ENCODE data around the gene ANKFN1.

Gene ANKFN1

GRCh38 chr17:56506349-56506748, 353.1 kb downstream of the ANKFN1 start:
- H3K9me3 ChIP-seq (replicated peaks; ENCODE audit: insufficient read depth, low read length): no peaks in the 10 kb centered on the region
- H3K4me2 ChIP-seq (ENCODE audit: low read depth, low read length): no peak overlapping the region
- no peak overlapping the region for H3K9ac ChIP-seq (ENCODE audit: low read length)
- H3K27ac ChIP-seq (ENCODE audit: low read length): no peak overlapping the region
- no peaks in the 10 kb centered on the region for H3K9me2 ChIP-seq (replicated peaks; ENCODE audit: insufficient read depth, low read length)
- peaks cover 7% of the 10 kb centered on the region for H3K4me1 ChIP-seq (ENCODE audit: low read length)
- no peak for TF ChIP-seq EZH2 (optimal IDR thresholded peaks at IDR 0.05; ENCODE audit: low read depth, low read length)
- no peak for TF ChIP-seq EZH2phosphoT487 (IDR thresholded peaks at IDR 0.05; ENCODE audit: low read length)
- no peak for TF ChIP-seq CTCF (IDR thresholded peaks at IDR 0.05; ENCODE audit: low read length)
- H2AFZ ChIP-seq (ENCODE audit: low read length): no peak overlapping the region
- no peak overlapping the region for H3K4me3 ChIP-seq (ENCODE audit: low read length)
- H3K36me3 ChIP-seq (replicated peaks; ENCODE audit: insufficient read depth, low read length): no peaks in the 10 kb centered on the region
- H3K27me3 ChIP-seq (replicated peaks; ENCODE audit: insufficient read depth, low read length): no peaks in the 10 kb centered on the region
- DNase-seq: no peak
- H3K79me2 ChIP-seq (ENCODE audit: low read length): no peaks in the 10 kb centered on the region
- H4K20me1 ChIP-seq (ENCODE audit: insufficient read depth, low read length): no peaks in the 10 kb centered on the region
- H3F3A ChIP-seq (ENCODE audit: insufficient read depth, low read length): no peaks in the 10 kb centered on the region

GRCh38 chr17:56510554-56511342, 357.5 kb downstream of the ANKFN1 start:
- Histone ChIP-seq H3K4me3 (ENCODE audit: low read length) (no peak overlapping the region), H3K9me3 (replicated peaks; ENCODE audit: insufficient read depth, low read length) (no peaks in the 10 kb centered on the region), H3K79me2 (ENCODE audit: low read length) (no peaks in the 10 kb centered on the region), H3K9ac (ENCODE audit: low read length) (no peak overlapping the region), H4K20me1 (ENCODE audit: insufficient read depth, low read length) (no peaks in the 10 kb centered on the region), H3K36me3 (replicated peaks; ENCODE audit: insufficient read depth, low read length) (no peaks in the 10 kb centered on the region), H2AFZ (ENCODE audit: low read length) (no peak overlapping the region), H3K4me1 (ENCODE audit: low read length) (peaks cover under 1% of the 10 kb centered on the region; the same call in 1 of the 2 replicates), H3K9me2 (replicated peaks; ENCODE audit: insufficient read depth, low read length) (no peaks in the 10 kb centered on the region), H3K4me2 (ENCODE audit: low read depth, low read length) (no peak overlapping the region), H3K27ac (ENCODE audit: low read length) (no peak overlapping the region), H3F3A (ENCODE audit: insufficient read depth, low read length) (no peaks in the 10 kb centered on the region), H3K27me3 (replicated peaks; ENCODE audit: insufficient read depth, low read length) (no peaks in the 10 kb centered on the region)
- no peak for DNase-seq
- no peak for TF ChIP-seq CTCF (IDR thresholded peaks at IDR 0.05; ENCODE audit: low read length)
- TF ChIP-seq EZH2 (optimal IDR thresholded peaks at IDR 0.05; ENCODE audit: low read depth, low read length): no peak
- no peak for TF ChIP-seq EZH2phosphoT487 (IDR thresholded peaks at IDR 0.05; ENCODE audit: low read length)

- no peak for TF ChIP-seq EZH2 (optimal IDR thresholded peaks at IDR 0.05; ENCODE audit: low read depth, low read length)
- no peak for TF ChIP-seq EZH2phosphoT487 (IDR thresholded peaks at IDR 0.05; ENCODE audit: low read length)
- no peak for TF ChIP-seq CTCF (IDR thresholded peaks at IDR 0.05; ENCODE audit: low read length)
- no peaks in the 10 kb centered on the region for H4K20me1 ChIP-seq (ENCODE audit: insufficient read depth, low read length)
- H3K9ac ChIP-seq (ENCODE audit: low read length): no peak overlapping the region
- no peaks in the 10 kb centered on the region for H3K79me2 ChIP-seq (ENCODE audit: low read length)
- H3K27ac ChIP-seq (ENCODE audit: low read length): no peak overlapping the region
- no peaks in the 10 kb centered on the region for H3K4me1 ChIP-seq (ENCODE audit: low read length)
- no peaks in the 10 kb centered on the region for H3K9me2 ChIP-seq (replicated peaks; ENCODE audit: insufficient read depth, low read length)
- no peaks in the 10 kb centered on the region for H3K9me3 ChIP-seq (replicated peaks; ENCODE audit: insufficient read depth, low read length)
- H3K4me3 ChIP-seq (ENCODE audit: low read length): no peak overlapping the region
- H3F3A ChIP-seq (ENCODE audit: insufficient read depth, low read length): no peaks in the 10 kb centered on the region
- H3K36me3 ChIP-seq (replicated peaks; ENCODE audit: insufficient read depth, low read length): no peaks in the 10 kb centered on the region
- no peak overlapping the region for H3K4me2 ChIP-seq (ENCODE audit: low read depth, low read length)
- no peak for DNase-seq
- no peak overlapping the region for H2AFZ ChIP-seq (ENCODE audit: low read length)
- H3K27me3 ChIP-seq (replicated peaks; ENCODE audit: insufficient read depth, low read length): no peaks in the 10 kb centered on the region
These were observed 361.0 kb downstream of the ANKFN1 start for GRCh38 chr17:56514264-56514663.

Data from MM.1S (cell line).